GM12872 (cell line): ENCODE results near the gene PCED1A.

Source experiments
- CTCF ChIP-seq: IDR thresholded peaks from 3 replicates; pipeline ENCODE4 v1.5.1; 2011; ENCODE audit warnings: low read depth, mild to moderate bottlenecking, low read length, moderate library complexity; ENCODE audit not compliant: insufficient read depth

Gene PCED1A

GRCh38 chr20:2865101-2865500 is 24.6 kb upstream of the PCED1A start:
- TF ChIP-seq CTCF, result no peak

DNA sequence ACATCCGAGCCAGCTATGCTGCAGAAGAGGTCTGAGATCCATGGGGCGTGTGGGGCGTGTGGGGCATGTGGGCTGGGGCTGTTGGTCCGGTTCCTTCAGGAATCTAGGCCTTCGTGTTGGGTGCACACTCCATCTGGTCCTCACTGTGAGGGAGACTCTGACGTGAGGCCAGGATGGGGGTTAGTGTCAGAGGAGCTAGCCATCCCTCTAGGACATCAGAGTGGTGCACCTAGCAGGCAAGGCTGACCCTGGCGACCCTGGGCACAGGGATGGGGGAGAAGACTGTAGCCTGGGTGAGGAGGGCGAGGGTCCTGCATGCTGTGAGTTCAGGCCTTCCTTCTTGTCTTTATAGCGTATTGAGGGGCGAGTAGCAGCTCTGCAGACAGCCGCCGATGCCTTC is 24.2 kb upstream of the PCED1A start:
- TF ChIP-seq CTCF, result no peak

DNA sequence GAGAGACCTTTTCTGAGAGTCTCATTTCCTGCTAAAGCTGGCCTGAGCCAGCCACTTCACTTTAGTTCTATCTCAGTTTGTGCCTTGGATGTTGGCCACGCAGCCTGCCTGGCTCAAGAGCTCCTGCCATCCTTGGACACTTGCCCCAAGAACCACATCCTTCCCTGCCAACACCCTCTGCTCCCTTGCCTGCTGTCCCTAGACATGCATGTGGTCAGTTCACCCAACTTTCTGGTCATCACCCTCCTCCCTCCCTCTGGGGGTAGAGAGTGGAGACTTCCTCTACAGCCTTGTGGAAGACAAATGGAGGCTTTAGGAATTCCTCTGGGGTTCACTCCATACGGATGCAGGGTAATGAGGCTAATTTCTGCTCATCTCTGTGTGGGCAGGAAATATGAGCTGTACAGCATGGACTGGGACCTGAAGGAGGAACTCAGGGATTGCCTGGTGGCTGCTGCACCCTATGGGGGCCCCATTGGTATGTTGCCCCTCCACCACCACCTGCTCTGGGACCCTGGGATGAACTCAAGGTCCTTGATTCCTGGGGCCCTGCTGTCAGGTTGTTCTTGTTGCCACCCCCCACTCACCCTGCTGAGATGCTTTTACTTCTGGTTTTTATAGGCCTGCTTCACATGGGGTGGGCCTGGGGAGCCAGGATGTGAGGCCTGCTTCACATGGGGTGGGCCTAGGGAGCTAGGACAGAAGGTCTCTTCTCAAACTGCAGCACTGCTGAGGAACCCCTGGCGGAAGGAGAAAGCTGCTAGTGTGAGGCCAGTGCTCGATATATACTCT is 19.1 kb upstream of the PCED1A start:
- no peak for TF ChIP-seq CTCF

GRCh38 chr20:2858591-2858990 is 18.1 kb upstream of the PCED1A start:
- no peak for TF ChIP-seq CTCF

GRCh38 chr20:2851086-2851485 is 10.6 kb upstream of the PCED1A start:
- no peak for TF ChIP-seq CTCF

DNA sequence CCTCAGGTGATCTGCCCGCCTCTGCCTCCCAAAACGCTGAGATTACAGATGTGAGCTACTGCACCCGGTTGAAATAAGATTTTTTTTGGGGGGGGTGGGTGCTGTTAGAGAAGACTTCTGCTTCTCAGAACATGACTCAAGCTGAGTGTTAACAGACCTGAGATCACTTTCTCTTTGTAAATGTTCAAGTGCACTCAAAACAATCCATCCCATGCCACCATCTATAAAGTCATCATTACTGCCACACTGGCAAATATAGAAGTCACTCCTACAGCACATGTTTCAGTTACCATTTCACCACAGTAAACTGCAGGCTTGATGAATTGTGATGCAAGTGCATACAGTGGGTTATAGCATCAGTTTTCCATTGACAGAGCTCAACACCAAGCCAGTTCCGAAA is 9.1 kb upstream of the PCED1A start:
- no peak for TF ChIP-seq CTCF

GRCh38 chr20:2847802-2848201 is 7.3 kb upstream of the PCED1A start:
- TF ChIP-seq CTCF, result no peak

DNA sequence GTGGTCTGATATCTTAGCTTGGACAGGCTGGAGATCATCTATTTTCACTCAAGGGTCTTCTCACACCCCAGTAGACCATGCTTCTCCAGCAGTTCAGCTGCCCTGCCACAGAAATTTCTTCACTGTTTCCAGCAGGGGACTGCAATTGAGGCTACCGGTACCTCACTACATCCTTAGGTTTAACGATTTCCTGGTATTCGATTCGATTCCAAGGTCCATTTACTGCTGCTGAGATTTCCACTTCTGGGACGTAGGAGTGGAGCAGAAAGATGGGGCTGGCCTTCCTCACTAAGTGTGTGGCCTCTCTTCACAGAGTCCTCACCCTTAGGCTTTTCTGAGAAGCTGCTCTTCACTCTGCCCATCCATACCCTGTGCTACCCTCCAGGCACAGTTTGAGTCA is 6.2 kb upstream of the PCED1A start:
- TF ChIP-seq CTCF, result no peak
